H7 (cell line): Measurements from ENCODE around the gene STARD3NL. TPM values are rescaled to one million over a fixed set of nuclear protein-coding genes. Genes with fewer than 3 reads are reported as not detected.

Source experiments
- DNase-seq: peaks from one replicate; pipeline ENCODE4 v3.0.0; 2012
- H3K27me3 ChIP-seq: 2 replicates; pipeline ENCODE4 v1.6.0; 2011; ENCODE audit warnings: mild to moderate bottlenecking, low read length; ENCODE audit not compliant: control insufficient read depth, insufficient read depth
- H3K36me3 ChIP-seq: replicated peaks from 2 replicates; pipeline ENCODE4 v1.5.1; 2011; ENCODE audit warnings: low read length; ENCODE audit not compliant: control insufficient read depth, insufficient read depth
- H3K4me3 ChIP-seq: 2 replicates; pipeline ENCODE4 v1.5.1; 2011; ENCODE audit warnings: low read depth, mild to moderate bottlenecking, control low read depth, low read length, moderate library complexity; ENCODE audit not compliant: insufficient read depth
- total RNA-seq: library from RNA; depleted of rRNA; stranded (reverse); fragments of >200 nt; shearing (Covaris generic); gene quantifications from 2 replicates; pipeline ENCODE4 v1.2.3, GENCODE V29; 2014; rRNA removed

The STARD3NL gene, protein sequence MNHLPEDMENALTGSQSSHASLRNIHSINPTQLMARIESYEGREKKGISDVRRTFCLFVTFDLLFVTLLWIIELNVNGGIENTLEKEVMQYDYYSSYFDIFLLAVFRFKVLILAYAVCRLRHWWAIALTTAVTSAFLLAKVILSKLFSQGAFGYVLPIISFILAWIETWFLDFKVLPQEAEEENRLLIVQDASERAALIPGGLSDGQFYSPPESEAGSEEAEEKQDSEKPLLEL
- total RNA-seq, result 65.0 and 66.0 TPM in 2 replicates

DNA sequence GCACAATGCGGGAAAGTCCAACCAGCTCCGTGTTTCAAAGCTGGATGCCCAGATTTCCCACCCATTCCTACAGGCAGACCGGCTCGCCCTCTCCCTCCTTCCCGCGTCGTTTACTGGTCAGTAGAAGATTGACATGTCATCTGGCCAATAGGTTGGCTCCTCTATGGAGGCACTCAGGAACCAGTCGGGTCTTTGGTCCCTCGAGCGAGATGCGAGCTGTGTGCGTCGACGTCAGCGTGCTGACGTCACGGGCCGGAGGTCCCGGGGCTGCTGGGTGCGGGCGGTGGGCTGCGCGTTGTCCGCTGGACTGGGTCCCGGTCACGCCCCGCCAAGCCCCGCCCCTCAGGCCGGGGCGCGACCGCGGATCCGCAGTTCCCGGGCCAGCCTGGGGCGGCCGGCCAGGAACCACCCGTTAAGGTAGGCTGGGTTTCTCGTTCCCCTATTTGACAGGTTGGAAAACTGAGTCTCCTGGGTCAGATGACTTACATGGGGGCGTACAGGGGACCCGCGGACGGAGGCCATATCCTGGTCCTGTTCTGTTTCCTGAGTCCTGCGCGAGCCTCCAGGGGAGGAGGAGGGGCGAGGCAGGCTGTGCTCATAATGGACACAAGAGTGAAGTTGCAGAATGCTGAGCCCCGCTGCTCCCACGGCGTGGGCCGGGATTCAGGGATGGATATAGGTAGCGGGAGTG is at the start of gene STARD3NL:
STARD3NL (plus strand) TSS at position 242 of the 691 bp plus-strand sequence. CDS start 29,260 bp downstream, outside the sequence.
- peak; percentile 94 for DNase-seq
- Histone ChIP-seq H3K4me3 (peak within 1 kb of the TSS; percentile 77), H3K27me3 (no peaks in the 10 kb centered on the region), H3K36me3 (no peaks in the 10 kb centered on the region)

DNA sequence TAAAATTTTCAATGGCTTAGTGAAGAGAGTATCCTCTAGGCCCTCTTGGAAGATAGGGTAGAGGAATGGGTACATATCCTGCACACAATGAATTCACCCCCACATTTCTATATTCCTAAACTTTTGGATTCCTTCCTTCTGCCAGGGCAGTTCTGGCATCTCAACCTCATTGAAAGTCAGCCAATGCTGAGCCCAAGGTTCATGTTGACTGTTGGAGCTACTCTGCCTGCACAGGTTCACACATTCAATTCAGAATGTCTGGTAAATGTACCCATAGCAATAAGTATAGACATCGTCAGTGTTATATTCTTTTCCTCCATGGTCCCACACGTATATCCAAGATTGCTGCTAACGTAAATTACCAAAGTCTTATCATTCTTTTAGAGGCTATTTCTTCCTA is 48.9 kb upstream of the STARD3NL start:
- Histone ChIP-seq H3K36me3 (no peaks in the 10 kb centered on the region), H3K27me3 (no peaks in the 10 kb centered on the region), H3K4me3 (no peak overlapping the region)
- no peak for DNase-seq

DNA sequence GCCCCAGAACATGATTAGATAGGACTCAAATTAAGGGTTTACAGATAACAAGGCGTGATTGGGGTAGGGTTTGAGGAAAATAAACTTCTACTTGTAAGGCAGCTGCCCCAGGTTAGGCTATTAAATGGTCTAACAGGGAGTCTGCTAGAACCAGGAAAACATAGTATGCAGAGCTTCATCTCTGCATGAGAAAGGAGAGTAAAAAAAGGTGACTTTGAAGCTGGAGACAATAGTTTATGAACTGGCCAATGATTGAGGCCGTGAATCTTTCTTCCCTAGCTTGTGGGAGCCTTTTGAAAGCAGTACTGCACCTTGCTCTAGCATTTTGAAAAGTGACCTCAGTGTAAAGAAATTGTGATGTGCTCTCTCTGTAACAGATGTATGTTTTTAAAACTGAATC is 48.5 kb upstream of the STARD3NL start:
- no peaks in the 10 kb centered on the region for H3K36me3 ChIP-seq
- H3K27me3 ChIP-seq, result no peaks in the 10 kb centered on the region
- no peak for DNase-seq
- no peak overlapping the region for H3K4me3 ChIP-seq

DNA sequence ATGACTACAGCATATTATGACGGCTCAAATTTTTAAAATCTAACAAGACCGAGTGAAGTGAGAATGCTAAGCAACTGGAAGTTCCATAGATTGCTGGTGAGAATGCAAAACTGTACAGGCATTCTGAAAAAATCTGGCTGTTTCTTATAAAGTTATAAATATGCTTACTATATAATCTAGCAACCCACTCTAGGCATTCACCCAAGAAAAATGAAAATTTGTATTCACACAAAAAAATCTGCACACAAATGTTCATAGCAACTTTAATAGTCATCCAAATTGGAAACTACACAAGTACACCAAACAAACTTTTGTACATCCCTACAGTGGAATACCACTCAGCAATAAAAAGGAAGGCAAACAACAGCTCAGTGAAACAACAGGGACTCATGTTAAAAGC is 39.9 kb upstream of the STARD3NL start:
- Histone ChIP-seq H3K36me3 (no peaks in the 10 kb centered on the region), H3K4me3 (no peak overlapping the region), H3K27me3 (no peaks in the 10 kb centered on the region)
- DNase-seq, result no peak

DNA sequence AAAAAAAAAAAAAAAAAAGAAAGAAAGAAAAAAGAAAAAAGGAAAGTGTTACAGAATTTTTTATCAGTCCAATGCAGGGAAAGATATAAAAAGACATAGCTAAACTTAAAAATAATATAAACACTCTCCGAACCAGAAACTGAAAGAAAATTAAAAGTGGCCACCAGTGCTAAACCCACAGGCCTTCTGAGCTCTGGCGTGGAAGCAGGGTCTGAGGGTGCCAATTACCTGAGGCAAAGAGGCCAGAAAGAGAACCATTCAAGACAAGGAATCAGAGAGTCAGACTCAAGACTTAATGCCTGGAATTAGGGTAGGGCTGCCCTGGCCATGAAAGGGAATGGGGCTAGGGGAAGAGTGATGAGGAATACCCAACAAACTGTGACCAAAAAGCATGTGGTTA is 36.9 kb upstream of the STARD3NL start:
- no peak overlapping the region for H3K4me3 ChIP-seq
- no peaks in the 10 kb centered on the region for H3K27me3 ChIP-seq
- H3K36me3 ChIP-seq, result no peaks in the 10 kb centered on the region
- no peak for DNase-seq

DNA sequence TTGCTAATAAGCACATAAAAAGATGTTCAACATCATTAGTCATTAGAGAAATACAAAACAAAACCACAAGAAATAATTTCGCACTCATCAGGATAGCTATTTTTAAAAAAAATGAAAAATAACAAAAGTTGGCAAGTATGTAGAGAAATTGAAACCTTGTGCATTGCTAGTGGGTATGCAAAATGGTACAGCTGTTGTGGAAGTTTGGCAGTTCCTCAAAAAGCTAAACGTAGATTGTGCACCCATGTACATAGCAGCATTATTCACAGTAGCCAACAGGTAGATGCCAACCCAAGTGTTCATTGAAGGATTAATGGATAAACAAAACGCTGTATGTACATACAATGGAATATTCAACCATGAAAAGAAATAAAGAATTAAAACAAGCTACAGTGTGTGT is 35.3 kb upstream of the STARD3NL start:
- Histone ChIP-seq H3K36me3 (no peaks in the 10 kb centered on the region), H3K4me3 (no peak overlapping the region)
- no peak for DNase-seq

DNA sequence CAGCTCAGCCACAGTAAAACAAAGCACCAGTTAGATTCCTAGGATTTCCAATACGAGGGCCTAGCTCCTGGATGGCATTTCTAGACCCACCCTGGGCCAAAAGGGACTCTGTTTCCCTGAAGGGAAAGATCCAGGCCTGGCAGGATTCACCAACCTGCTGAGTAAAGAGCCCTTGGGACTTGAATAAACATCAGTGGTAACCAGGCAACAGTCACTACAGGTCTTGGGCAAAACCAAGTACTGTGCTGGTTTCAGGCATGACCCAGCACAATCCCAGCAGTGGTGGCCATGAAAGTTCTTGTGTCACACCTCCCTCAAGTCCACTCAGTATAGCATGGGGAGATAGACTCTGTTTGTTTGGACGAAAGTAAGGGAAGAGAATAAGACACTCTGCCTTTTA is 31.0 kb upstream of the STARD3NL start:
- Histone ChIP-seq H3K4me3 (no peak overlapping the region), H3K36me3 (no peaks in the 10 kb centered on the region), H3K27me3 (no peaks in the 10 kb centered on the region)
- DNase-seq, result no peak

More for the DNA sequence above, 35.3 kb upstream of the STARD3NL start:
- no peaks in the 10 kb centered on the region for H3K27me3 ChIP-seq

DNA sequence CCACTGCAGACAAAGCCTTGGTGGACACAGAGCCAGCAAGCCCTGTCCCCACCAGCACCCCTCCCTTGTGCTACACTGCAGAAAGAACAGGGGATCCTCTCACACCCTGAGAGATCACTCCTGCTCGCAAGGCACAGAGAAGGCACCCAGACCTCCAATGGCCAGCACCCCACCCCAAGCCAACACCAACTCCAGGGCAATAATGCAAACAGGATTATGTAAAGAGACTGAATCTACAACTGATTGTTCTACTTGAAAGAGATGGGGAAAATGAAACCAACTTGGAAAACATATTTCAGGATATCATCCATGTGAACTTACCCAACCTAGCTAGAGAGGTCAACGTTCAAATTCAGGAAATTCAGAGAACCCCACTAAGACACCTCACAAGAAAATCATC is 26.5 kb upstream of the STARD3NL start:
- H3K27me3 ChIP-seq, result no peaks in the 10 kb centered on the region
- H3K36me3 ChIP-seq, result no peaks in the 10 kb centered on the region
- DNase-seq, result no peak
- no peak overlapping the region for H3K4me3 ChIP-seq

DNA sequence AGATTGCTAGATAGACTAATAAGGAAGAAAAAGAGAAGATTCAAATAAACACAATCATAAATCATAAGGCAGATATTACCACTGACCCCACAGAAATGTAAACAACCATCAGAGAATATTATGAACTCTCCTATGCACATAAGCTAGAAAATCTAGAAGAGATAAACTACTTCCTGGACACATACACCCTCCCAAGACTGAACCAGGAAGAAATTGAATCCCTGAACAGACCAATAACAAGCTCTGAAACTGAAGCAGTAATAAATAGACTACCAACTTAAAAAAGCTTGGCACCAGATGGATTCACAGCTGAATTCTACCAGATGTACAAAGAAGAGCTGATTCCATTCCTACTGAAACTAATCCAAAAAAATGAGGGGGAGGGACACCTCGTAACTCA is 24.5 kb upstream of the STARD3NL start:
- Histone ChIP-seq H3K4me3 (no peak overlapping the region), H3K36me3 (no peaks in the 10 kb centered on the region), H3K27me3 (no peaks in the 10 kb centered on the region)
- DNase-seq, result no peak

DNA sequence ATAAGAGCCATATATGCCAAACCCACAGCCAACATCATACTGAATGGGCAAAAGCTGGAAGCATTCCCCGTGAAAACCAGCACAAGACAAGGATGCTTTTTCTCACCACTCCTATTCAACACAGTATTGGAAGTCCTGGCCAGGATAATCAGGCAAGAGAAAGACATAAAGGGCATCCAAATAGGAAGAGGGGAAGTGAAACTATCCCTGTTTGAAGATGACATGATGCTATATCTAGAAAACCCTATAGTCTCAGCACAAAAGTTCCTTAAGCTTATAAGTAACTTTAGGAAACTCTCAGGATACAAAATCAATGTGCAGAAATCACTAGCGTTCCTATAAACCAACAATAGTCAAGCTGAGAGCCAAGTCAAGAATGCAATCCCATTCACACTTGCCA is 23.8 kb upstream of the STARD3NL start:
- H3K4me3 ChIP-seq, result no peak overlapping the region
- DNase-seq, result no peak
- no peaks in the 10 kb centered on the region for H3K27me3 ChIP-seq
- H3K36me3 ChIP-seq, result no peaks in the 10 kb centered on the region

DNA sequence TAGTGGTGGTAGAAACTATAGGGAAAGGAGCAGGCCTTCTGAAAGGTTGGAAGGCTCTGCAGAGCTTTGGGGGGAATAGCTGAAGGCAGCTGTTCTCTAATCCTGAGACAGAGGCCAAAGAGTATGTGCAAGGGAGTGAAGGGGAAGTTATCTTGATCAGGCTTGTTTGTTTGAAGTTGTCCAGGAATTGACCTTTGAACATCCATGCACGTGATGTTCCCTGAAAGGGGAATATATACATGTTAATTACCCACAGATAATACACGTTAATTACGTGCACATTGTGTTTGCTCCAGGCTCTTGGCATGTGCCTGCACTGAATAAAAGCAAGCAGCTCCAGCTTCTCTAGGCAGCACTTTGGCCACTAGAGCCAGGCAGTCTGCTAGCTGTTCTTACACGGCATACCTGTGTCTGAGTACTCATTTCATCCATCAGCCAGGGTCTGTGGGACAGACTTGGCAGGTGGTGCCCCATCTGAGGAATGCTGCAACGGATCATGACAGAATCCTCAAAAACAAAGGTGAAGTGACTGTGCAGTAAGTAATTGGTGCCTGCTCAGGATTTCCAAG is 18.0 kb upstream of the STARD3NL start:
- no peaks in the 10 kb centered on the region for H3K27me3 ChIP-seq

DNA sequence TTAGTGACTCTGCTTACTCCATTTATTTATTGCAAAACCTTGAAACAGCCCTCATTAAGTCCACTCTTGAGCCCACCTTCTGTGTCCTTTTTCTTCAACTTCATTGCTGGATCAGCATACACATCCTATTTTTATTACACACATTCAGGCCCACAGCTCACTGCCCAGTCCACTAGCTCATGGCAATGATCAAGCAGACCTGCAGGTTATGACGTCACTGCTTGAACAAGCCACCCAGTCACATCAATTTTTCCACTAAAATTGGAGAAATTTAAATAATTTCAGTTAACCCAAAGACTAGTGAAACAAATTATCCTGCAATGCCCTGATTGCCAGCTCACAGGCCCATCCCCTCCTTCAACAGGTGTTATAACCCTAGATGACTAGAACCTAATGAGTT is 16.0 kb upstream of the STARD3NL start:
- DNase-seq, result no peak
- Histone ChIP-seq H3K27me3 (no peaks in the 10 kb centered on the region), H3K36me3 (no peaks in the 10 kb centered on the region), H3K4me3 (no peak overlapping the region)

More for the DNA sequence above, 18.0 kb upstream of the STARD3NL start:
- Histone ChIP-seq H3K36me3 (no peaks in the 10 kb centered on the region), H3K4me3 (no peak overlapping the region)
- DNase-seq, result no peak

DNA sequence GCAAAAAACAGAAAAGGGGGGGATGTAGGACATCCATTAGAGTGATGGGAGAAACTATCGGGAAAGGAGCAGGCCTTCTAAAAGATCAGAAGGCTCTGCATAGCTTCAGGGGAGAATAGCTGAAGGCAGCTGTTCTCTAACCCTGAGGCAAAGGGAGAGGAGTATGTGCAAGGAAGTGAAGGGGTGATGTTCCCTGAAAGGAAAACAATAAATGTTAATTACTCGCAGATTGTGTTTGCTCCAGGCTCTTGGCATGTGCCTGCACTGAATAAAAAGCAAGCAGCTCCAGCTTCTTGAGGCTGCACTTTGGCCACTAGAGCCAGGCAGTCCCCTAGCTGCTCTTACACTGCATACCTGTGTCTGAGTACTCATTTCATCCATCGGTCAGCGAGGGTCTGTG is 14.4 kb upstream of the STARD3NL start:
- no peaks in the 10 kb centered on the region for H3K36me3 ChIP-seq
- H3K27me3 ChIP-seq, result no peaks in the 10 kb centered on the region
- DNase-seq, result no peak
- H3K4me3 ChIP-seq, result no peak overlapping the region

DNA sequence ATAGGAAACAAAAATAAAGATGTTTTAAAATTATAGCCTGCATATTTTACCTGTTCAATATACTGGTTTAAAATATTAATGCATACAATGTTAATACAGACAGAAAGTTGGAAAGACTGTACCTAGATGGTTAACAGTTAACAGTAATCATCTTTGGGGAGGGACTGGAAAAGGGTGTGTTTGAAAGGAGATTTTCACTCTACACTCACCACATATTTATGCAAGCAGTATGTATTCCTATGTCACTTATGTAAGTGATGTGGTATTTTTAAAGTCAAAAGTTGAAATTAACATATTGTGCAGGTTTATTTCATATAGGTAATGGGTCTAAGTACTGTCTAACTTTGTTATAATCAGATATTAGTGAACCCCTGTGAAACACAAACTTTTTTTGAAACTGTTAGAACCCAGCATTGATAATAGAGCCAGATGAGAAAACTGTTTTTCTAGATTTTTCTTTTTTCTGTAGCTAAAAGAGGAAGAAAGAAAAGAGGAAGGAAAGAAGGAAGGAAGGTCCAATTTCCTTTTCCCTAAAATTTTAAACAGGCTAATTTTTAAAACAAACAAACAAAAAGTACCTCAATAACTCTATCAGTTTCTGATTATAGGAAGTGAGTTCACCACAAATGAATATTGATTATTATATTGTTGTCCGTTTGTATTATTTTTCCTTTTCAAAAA is 9.0 kb upstream of the STARD3NL start:
- no peak for DNase-seq
- Histone ChIP-seq H3K4me3 (no peak overlapping the region), H3K36me3 (no peaks in the 10 kb centered on the region), H3K27me3 (no peaks in the 10 kb centered on the region)

DNA sequence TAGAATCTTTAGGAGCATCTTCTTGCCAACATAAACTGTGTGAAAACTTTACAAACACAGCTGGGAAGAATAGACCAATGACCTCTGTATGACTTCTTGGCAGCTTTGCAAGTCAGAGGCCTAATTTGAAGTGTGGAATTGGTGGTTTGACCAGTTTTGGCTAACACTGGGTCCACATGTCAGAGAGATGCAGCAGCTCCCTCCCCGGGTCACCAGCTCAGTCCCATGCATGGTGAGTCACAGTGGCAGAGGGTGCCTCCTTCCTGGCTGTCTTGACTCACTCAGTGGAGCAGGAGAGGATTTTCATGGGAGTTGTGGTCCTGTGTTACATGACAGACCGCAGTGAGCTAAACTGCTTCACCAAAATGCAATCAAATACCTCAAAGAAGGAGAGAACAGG is 8.2 kb upstream of the STARD3NL start:
- DNase-seq, result no peak
- H3K36me3 ChIP-seq, result no peaks in the 10 kb centered on the region
- no peaks in the 10 kb centered on the region for H3K27me3 ChIP-seq
- no peak overlapping the region for H3K4me3 ChIP-seq
